HEK293 (cell line): ENCODE measurements around the gene RACGAP1.

Experiments
- GLI4 ChIP-seq: fragments of 450-650 bp; formaldehyde crosslinking; IDR thresholded peaks from 2 replicates; pipeline ENCODE4 v1.5.1; 2016; ENCODE audit warnings: missing biosample characterization, missing genetic modification characterization
- KLF1 ChIP-seq: fragments of 450-650 bp; formaldehyde crosslinking; IDR thresholded peaks from 2 replicates; pipeline ENCODE4 v1.5.1; 2016; ENCODE audit warnings: missing biosample characterization, missing genetic modification characterization
- KLF10 ChIP-seq: fragments of 450-650 bp; IDR thresholded peaks from 2 replicates; pipeline ENCODE4 v1.5.1; 2018; ENCODE audit warnings: missing biosample characterization, mild to moderate bottlenecking, missing genetic modification characterization
- PRDM10 ChIP-seq: fragments of 450-650 bp; formaldehyde crosslinking; IDR thresholded peaks from 2 replicates; pipeline ENCODE4 v1.5.1; 2016; ENCODE audit warnings: missing biosample characterization, missing genetic modification characterization
- ZBTB11 ChIP-seq: fragments of 450-650 bp; formaldehyde crosslinking; conservative IDR thresholded peaks from 2 replicates; pipeline ENCODE4 v1.5.1; 2016; ENCODE audit warnings: low read depth, missing biosample characterization, missing genetic modification characterization
- ZBTB21 ChIP-seq: fragments of 450-650 bp; formaldehyde crosslinking; IDR thresholded peaks from 2 replicates; pipeline ENCODE4 v1.5.1; 2017; ENCODE audit warnings: missing biosample characterization, missing genetic modification characterization
- ZBTB7A ChIP-seq: fragments of 450-650 bp; formaldehyde crosslinking; IDR thresholded peaks from 2 replicates; pipeline ENCODE4 v1.5.1; 2016; ENCODE audit warnings: low read depth, missing biosample characterization, missing genetic modification characterization
- ZFP37 ChIP-seq: fragments of 450-650 bp; formaldehyde crosslinking; IDR thresholded peaks from 2 replicates; pipeline ENCODE4 v1.5.1; 2016; ENCODE audit warnings: missing biosample characterization, missing genetic modification characterization
- ZIC2 ChIP-seq: fragments of 450-650 bp; formaldehyde crosslinking; IDR thresholded peaks from 2 replicates; pipeline ENCODE4 v1.5.1; 2016; ENCODE audit warnings: missing biosample characterization, missing genetic modification characterization
- ZNF10 ChIP-seq: fragments of 450-650 bp; formaldehyde crosslinking; IDR thresholded peaks from 2 replicates; pipeline ENCODE4 v1.5.1; 2017; ENCODE audit warnings: missing biosample characterization, missing genetic modification characterization
- ZNF114 ChIP-seq: fragments of 450-650 bp; formaldehyde crosslinking; IDR thresholded peaks from 2 replicates; pipeline ENCODE4 v1.5.0; 2017; ENCODE audit warnings: missing biosample characterization, missing genetic modification characterization
- ZNF239 ChIP-seq: fragments of 450-650 bp; formaldehyde crosslinking; IDR thresholded peaks from 2 replicates; pipeline ENCODE4 v1.5.1; 2016; ENCODE audit warnings: missing biosample characterization, missing genetic modification characterization
- ZNF280D ChIP-seq: fragments of 450-650 bp; formaldehyde crosslinking; IDR thresholded peaks from 2 replicates; pipeline ENCODE4 v1.5.1; 2016; ENCODE audit warnings: missing biosample characterization, missing genetic modification characterization
- ZNF37A ChIP-seq: fragments of 450-650 bp; IDR thresholded peaks from 2 replicates; pipeline ENCODE4 v1.5.1; 2018; ENCODE audit warnings: missing biosample characterization, missing genetic modification characterization
- ZNF398 ChIP-seq: fragments of 450-650 bp; formaldehyde crosslinking; IDR thresholded peaks from 2 replicates; pipeline ENCODE4 v1.5.1; 2017; ENCODE audit warnings: missing biosample characterization, missing genetic modification characterization
- ZNF501 ChIP-seq: fragments of 450-650 bp; formaldehyde crosslinking; IDR thresholded peaks from 2 replicates; pipeline ENCODE4 v1.5.1; 2016; ENCODE audit warnings: missing biosample characterization, missing genetic modification characterization
- ZNF510 ChIP-seq: fragments of 450-650 bp; formaldehyde crosslinking; IDR thresholded peaks from 2 replicates; pipeline ENCODE4 v1.5.1; 2018; ENCODE audit warnings: mild to moderate bottlenecking, missing genetic modification characterization, missing biosample characterization; ENCODE audit not compliant: insufficient replicate concordance
- ZNF558 ChIP-seq: fragments of 450-650 bp; formaldehyde crosslinking; IDR thresholded peaks from 2 replicates; pipeline ENCODE4 v1.5.1; 2016; ENCODE audit warnings: missing biosample characterization, missing genetic modification characterization
- ZNF571 ChIP-seq: fragments of 450-650 bp; formaldehyde crosslinking; IDR thresholded peaks from 2 replicates; pipeline ENCODE4 v1.5.0; 2017; ENCODE audit warnings: missing biosample characterization, missing genetic modification characterization
- ZNF585B ChIP-seq: fragments of 450-650 bp; formaldehyde crosslinking; IDR thresholded peaks from 2 replicates; pipeline ENCODE4 v1.5.1; 2016; ENCODE audit warnings: missing biosample characterization, missing genetic modification characterization
- ZNF623 ChIP-seq: fragments of 450-650 bp; formaldehyde crosslinking; IDR thresholded peaks from 2 replicates; pipeline ENCODE4 v1.5.1; 2016; ENCODE audit warnings: missing biosample characterization, missing genetic modification characterization
- ZNF707 ChIP-seq: fragments of 450-650 bp; formaldehyde crosslinking; IDR thresholded peaks from 2 replicates; pipeline ENCODE4 v1.5.1; 2016; ENCODE audit warnings: missing biosample characterization, missing genetic modification characterization
- ZNF747 ChIP-seq: fragments of 450-650 bp; formaldehyde crosslinking; IDR thresholded peaks from 2 replicates; pipeline ENCODE4 v1.5.1; 2016; ENCODE audit warnings: missing biosample characterization, missing genetic modification characterization
- ZNF768 ChIP-seq: fragments of 450-650 bp; formaldehyde crosslinking; IDR thresholded peaks from 2 replicates; pipeline ENCODE4 v1.5.1; 2018; ENCODE audit warnings: missing biosample characterization, mild to moderate bottlenecking, missing genetic modification characterization
- ZNF830 ChIP-seq: fragments of 450-650 bp; IDR thresholded peaks from 2 replicates; pipeline ENCODE4 v1.5.0; 2018; ENCODE audit warnings: missing biosample characterization, missing genetic modification characterization, low read depth, mild to moderate bottlenecking, moderate library complexity
- ZSCAN23 ChIP-seq: fragments of 450-650 bp; formaldehyde crosslinking; IDR thresholded peaks from 2 replicates; pipeline ENCODE4 v1.5.1; 2016; ENCODE audit warnings: missing biosample characterization, missing genetic modification characterization

Gene RACGAP1

GRCh38 chr12:50057000-50057841 is 31.9 kb upstream of the RACGAP1 start, which contains the start of gene ASIC1 (continued):
- TF ChIP-seq ZBTB7A (tag by site-specific recombination) (no peak), ZNF501 (tag by site-specific recombination) (peak; percentile 80; the same call in 1 of the 2 replicates), ZNF37A (tag by site-specific recombination) (no peak), ZIC2 (tag by site-specific recombination) (peak; percentile 37; the same call in 1 of the 2 replicates), ZNF510 (tag by site-specific recombination) (no peak), ZNF398 (tag by site-specific recombination) (peak; percentile 72), ZNF239 (no peak), ZSCAN23 (tag by site-specific recombination) (no peak), PRDM10 (tag by site-specific recombination) (peak; percentile 59), ZNF114 (no peak), ZFP37 (tag by site-specific recombination) (no peak), ZNF747 (tag by site-specific recombination) (no peak), ZNF280D (no peak), ZBTB21 (tag by site-specific recombination) (no peak), ZNF585B (tag by site-specific recombination) (no peak), KLF10 (tag by site-specific recombination) (no peak), ZNF830 (tag by site-specific recombination) (no peak), ZNF571 (no peak), ZNF558 (tag by site-specific recombination) (no peak), ZBTB11 (peak; percentile 49), ZNF768 (tag by site-specific recombination) (no peak), ZNF10 (tag by site-specific recombination) (no peak; the same call in 1 of the 2 replicates), GLI4 (tag by site-specific recombination) (peak; percentile 20; the same call in 1 of the 2 replicates), KLF1 (no peak), ZNF623 (tag by site-specific recombination) (no peak), ZNF707 (tag by site-specific recombination) (no peak)
